Parathyroid adenoma (tissue), 2 donors: ENCODE data around the gene MSI2.

Experiments used
- H2AFZ ChIP-seq: fragments of 300-600 bp; sonication (generic); one replicate; pipeline ENCODE4 v1.7.0; 2017; ENCODE audit warnings: antibody characterized with exemption, mild to moderate bottlenecking
- H3K27ac ChIP-seq: fragments of 300-600 bp; sonication (generic); one replicate; pipeline ENCODE4 v1.7.0; 2017
- H3K27me3 ChIP-seq: fragments of 300-600 bp; sonication (generic); one replicate; pipeline ENCODE4 v1.7.0; 2017; ENCODE audit warnings: low read length; ENCODE audit not compliant: control insufficient read depth, insufficient read depth
- H3K36me3 ChIP-seq: fragments of 300-600 bp; sonication (generic); one replicate; pipeline ENCODE4 v1.7.0; 2017; ENCODE audit warnings: low read length; ENCODE audit not compliant: control insufficient read depth, insufficient read depth
- H3K4me1 ChIP-seq: fragments of 300-600 bp; sonication (generic); one replicate; pipeline ENCODE4 v1.7.0; 2017; ENCODE audit warnings: control low read depth
- H3K4me2 ChIP-seq: fragments of 300-600 bp; sonication (generic); one replicate; pipeline ENCODE4 v1.7.0; 2017; ENCODE audit warnings: low read length
- H3K4me3 ChIP-seq: fragments of 300-600 bp; sonication (generic); one replicate; pipeline ENCODE4 v1.7.0; 2017; ENCODE audit warnings: low read depth, low read length
- H3K79me2 ChIP-seq: fragments of 300-600 bp; sonication (generic); one replicate; pipeline ENCODE4 v1.7.0; 2017; ENCODE audit warnings: control low read depth
- H3K9ac ChIP-seq: fragments of 300-600 bp; sonication (generic); one replicate; pipeline ENCODE4 v1.7.0; 2017; ENCODE audit warnings: mild to moderate bottlenecking
- H3K9me3 ChIP-seq: fragments of 300-600 bp; sonication (generic); one replicate; pipeline ENCODE4 v1.7.0; 2017; ENCODE audit warnings: low read length; ENCODE audit not compliant: control insufficient read depth
- CTCF ChIP-seq: fragments of 300-600 bp; sonication (generic); IDR thresholded peaks from one replicate; pipeline ENCODE4 v1.7.0; 2017; ENCODE audit warnings: antibody characterized with exemption, mild to moderate bottlenecking
- donor health status: primary hyperparathyroidism.

Gene MSI2

DNA sequence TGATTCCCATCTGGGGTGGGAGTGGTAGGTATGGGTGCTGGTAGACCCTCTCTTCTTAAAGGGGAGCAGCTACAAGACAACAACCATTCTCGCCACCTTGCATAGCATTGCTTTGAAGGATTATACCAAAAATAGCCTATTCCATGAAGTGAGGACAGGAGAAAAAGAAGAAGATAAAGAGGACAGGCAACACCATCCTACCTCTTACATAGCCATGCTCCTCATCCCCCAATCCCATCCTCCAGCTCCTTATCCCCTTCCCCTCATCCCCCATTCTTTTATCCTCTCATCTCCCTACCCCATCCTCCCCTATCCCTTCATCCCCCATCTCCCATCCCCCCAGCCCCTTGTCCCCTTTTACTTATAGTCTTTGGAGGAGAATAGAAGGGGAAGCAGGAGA, 459.7 kb downstream of the MSI2 start:
- Histone ChIP-seq H3K36me3 (no peaks in the 10 kb centered on the region), H3K79me2 (no peaks in the 10 kb centered on the region), H3K27ac (no peak overlapping the region), H3K9ac (no peak overlapping the region), H3K27me3 (no peaks in the 10 kb centered on the region), H3K4me1 (no peaks in the 10 kb centered on the region), H3K9me3 (no peaks in the 10 kb centered on the region), H3K4me2 (no peak overlapping the region), H2AFZ (no peak overlapping the region), H3K4me3 (no peak overlapping the region)
- no peak for TF ChIP-seq CTCF

- Histone ChIP-seq H3K4me1 (no peaks in the 10 kb centered on the region), H3K27me3 (no peaks in the 10 kb centered on the region), H3K9ac (no peak overlapping the region), H3K27ac (no peak overlapping the region), H3K4me2 (no peak overlapping the region), H3K36me3 (no peaks in the 10 kb centered on the region), H2AFZ (no peak overlapping the region), H3K9me3 (no peaks in the 10 kb centered on the region), H3K79me2 (no peaks in the 10 kb centered on the region), H3K4me3 (no peak overlapping the region)
- TF ChIP-seq CTCF = no peak
Measured at GRCh38 chr17:57718878-57719277, 462.6 kb downstream of the MSI2 start.

DNA sequence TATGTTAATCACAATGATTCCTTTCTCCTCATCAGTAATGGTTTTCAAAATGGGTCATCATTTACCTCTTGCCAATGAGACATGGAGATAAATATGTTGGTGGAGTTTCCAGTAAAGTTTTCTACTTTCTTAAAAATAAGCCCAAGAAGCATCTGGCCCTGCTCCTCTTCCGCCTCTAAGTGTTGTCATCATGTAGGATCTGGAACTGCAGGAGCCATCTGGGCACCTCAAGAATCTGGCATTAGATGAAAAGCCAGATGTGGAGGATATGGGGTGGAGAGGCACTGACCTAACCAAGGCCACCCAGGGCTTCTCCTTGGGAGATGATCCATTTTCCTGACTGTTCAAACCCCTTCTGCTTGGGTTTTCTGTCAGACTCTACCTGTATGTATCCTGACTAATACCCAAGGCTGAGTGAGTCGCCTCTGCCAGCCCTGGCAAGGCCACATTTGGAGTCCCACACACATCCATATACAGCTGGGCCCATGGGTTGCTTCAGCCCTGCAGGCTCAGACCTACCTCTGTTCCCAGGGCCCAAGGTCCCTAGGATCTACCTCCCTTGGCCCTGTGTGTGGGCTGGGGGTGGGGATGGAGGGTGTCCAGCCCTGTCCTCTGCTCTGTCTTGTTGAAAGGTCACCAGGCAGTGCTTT, 464.2 kb downstream of the MSI2 start:
- H3K4me3 ChIP-seq = no peak overlapping the region
- H3K27me3 ChIP-seq = no peaks in the 10 kb centered on the region
- no peak overlapping the region for H3K9ac ChIP-seq
- no peak overlapping the region for H3K27ac ChIP-seq
- no peaks in the 10 kb centered on the region for H3K9me3 ChIP-seq
- no peaks in the 10 kb centered on the region for H3K79me2 ChIP-seq
- H3K36me3 ChIP-seq = no peaks in the 10 kb centered on the region
- H3K4me1 ChIP-seq = no peaks in the 10 kb centered on the region
- no peak overlapping the region for H2AFZ ChIP-seq
- no peak for TF ChIP-seq CTCF
- no peak overlapping the region for H3K4me2 ChIP-seq

DNA sequence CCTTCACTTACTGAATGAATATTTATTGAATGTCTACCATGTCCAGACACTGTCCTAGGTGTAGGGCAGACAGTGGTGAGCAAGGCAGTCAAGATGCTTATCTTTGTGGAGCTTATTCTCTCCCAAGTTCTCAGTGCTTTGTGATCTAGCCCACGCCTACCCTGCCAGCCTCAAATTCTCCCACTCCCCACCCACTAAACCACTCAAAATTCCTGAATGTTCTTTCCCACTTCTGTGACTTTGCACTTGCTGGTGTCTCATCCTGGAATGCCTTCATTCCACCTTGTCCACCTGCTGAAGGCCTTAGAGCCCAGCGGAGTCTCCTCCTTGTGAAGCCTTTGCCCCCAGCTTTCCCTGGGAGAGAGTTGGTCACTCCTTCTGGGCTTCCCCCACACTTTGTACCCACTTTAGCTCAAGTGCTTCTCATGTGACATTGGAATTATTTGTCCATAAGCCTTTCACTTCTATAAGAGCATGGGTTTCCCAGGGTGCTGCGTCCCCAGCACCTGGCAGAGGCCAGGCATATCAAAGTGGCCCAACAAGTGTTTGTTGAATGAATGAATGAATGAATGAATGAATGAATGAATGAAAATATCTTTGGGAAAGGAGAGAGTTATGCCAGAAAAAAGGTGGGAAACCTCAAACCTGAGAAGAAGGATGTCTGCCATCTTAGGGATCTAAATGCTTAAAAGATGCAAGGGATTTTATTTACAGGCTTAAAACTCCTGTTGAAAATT, 465.8 kb downstream of the MSI2 start:
- Histone ChIP-seq H3K79me2 (no peaks in the 10 kb centered on the region), H3K27ac (no peak overlapping the region), H3K4me2 (no peak overlapping the region), H3K36me3 (no peaks in the 10 kb centered on the region), H3K9ac (no peak overlapping the region), H2AFZ (no peak overlapping the region), H3K27me3 (no peaks in the 10 kb centered on the region), H3K4me3 (no peak overlapping the region), H3K4me1 (no peaks in the 10 kb centered on the region), H3K9me3 (no peaks in the 10 kb centered on the region)
- no peak for TF ChIP-seq CTCF

DNA sequence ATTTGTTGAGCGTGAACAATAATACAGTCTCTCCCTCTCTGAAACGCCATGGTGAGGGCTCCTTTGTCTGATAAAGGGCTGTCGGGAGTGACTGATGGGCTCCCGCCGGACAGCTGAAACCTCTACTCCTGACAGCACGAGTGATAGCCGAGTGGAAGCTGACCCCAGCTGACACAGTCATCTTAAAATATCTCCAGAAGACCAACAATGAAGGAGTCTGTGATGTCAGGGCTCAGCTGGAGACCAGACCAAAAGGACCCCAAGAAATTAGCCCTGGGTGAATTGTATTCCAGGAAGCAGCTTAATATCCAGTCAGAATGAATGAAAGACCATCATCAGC, 466.4 kb downstream of the MSI2 start:
- H3K9ac ChIP-seq = no peak overlapping the region
- TF ChIP-seq CTCF = no peak
- H3K27me3 ChIP-seq = no peaks in the 10 kb centered on the region
- H3K27ac ChIP-seq = no peak overlapping the region
- no peaks in the 10 kb centered on the region for H3K9me3 ChIP-seq
- H3K4me1 ChIP-seq = no peaks in the 10 kb centered on the region
- H3K36me3 ChIP-seq = no peaks in the 10 kb centered on the region
- no peak overlapping the region for H3K4me3 ChIP-seq
- H3K79me2 ChIP-seq = no peaks in the 10 kb centered on the region
- H3K4me2 ChIP-seq = no peak overlapping the region
- H2AFZ ChIP-seq = no peak overlapping the region
